DMS53 (cell line): Measurements from ENCODE around the gene LDLRAD1.
"Not testable (repeated sequence)": the region's sequence is repeated elsewhere in the genome, so short reads cannot be mapped to it uniquely, and the experiment has no call there.

Experiments used
- DNase-seq: peaks from one replicate; lab custom pipeline; 2025; lab: John Stamatoyannopoulos, UW

The LDLRAD1 gene

GRCh38 chr1:53992085-53992874 is 25.7 kb downstream of the LDLRAD1 start:
- DNase-seq: peak; percentile 58

- no peak for DNase-seq
Observed at GRCh38 chr1:53987880-53988279, 30.1 kb downstream of the LDLRAD1 start.

- DNase-seq: no peak
Observed at GRCh38 chr1:53986458-53986857, 31.5 kb downstream of the LDLRAD1 start.

- no peak for DNase-seq
Observed at GRCh38 chr1:53984726-53985125, 33.3 kb downstream of the LDLRAD1 start.

- DNase-seq: no peak
Observed at GRCh38 chr1:53982763-53983104, 35.3 kb downstream of the LDLRAD1 start.

- peak; percentile 69 for DNase-seq
Observed at GRCh38 chr1:53982034-53982762, 35.8 kb downstream of the LDLRAD1 start.

- DNase-seq: no peak
Observed at GRCh38 chr1:53981220-53981619, 36.8 kb downstream of the LDLRAD1 start.

GRCh38 chr1:53979712-53980450 is 38.1 kb downstream of the LDLRAD1 start:
- no peak for DNase-seq

- DNase-seq: no peak
Observed at GRCh38 chr1:53975861-53976260, 42.1 kb downstream of the LDLRAD1 start.

- DNase-seq: no peak
Observed at GRCh38 chr1:53971718-53972117, 46.3 kb downstream of the LDLRAD1 start.

- not testable (repeated sequence) for DNase-seq
Observed at GRCh38 chr1:53969323-53969722, 48.7 kb downstream of the LDLRAD1 start.

GRCh38 chr1:53968125-53968513 is 49.9 kb downstream of the LDLRAD1 start:
- DNase-seq: peak; percentile 99

- peak; percentile 88 for DNase-seq
Observed at GRCh38 chr1:53967409-53968124, 50.4 kb downstream of the LDLRAD1 start.

- DNase-seq: no peak
Observed at GRCh38 chr1:53966794-53967193, 51.2 kb downstream of the LDLRAD1 start.

- peak; percentile 32 for DNase-seq
Observed at GRCh38 chr1:53964109-53964508, 53.9 kb downstream of the LDLRAD1 start.

- DNase-seq: no peak
Observed at GRCh38 chr1:53963460-53963859, 54.5 kb downstream of the LDLRAD1 start.

- no peak for DNase-seq
Observed at GRCh38 chr1:53962395-53962794, 55.6 kb downstream of the LDLRAD1 start.

GRCh38 chr1:53959664-53960250 is 58.2 kb downstream of the LDLRAD1 start:
- peak; percentile 79 for DNase-seq
